ENCODE measurements around the gene ADCY5.

Gene ADCY5

GRCh38 chr3:123458255-123458654 lies 9.4 kb upstream of the ADCY5 start:
- DNase-seq (ENCODE audit: low read depth): no peak

- no peak for DNase-seq (ENCODE audit: low read depth)
Measured at GRCh38 chr3:123457841-123458240, 9.0 kb upstream of the ADCY5 start.

GRCh38 chr3:123453675-123454074 lies 4.8 kb upstream of the ADCY5 start:
- DNase-seq (ENCODE audit: low read depth): no peak

- DNase-seq (ENCODE audit: low read depth): no peak
Measured at GRCh38 chr3:123451186-123451585, 2.3 kb upstream of the ADCY5 start.

- DNase-seq (ENCODE audit: low read depth): no peak
Measured at GRCh38 chr3:123449997-123450604, 1.2 kb upstream of the ADCY5 start.

GRCh38 chr3:123449102-123449996 lies 459 bp upstream of the ADCY5 start:
- DNase-seq (ENCODE audit: low read depth): no peak

GRCh38 chr3:123447749-123448517 lies 957 bp downstream of the ADCY5 start:
- no peak for DNase-seq (ENCODE audit: low read depth)

- DNase-seq (ENCODE audit: low read depth): no peak
Measured at GRCh38 chr3:123447416-123447748, 1.5 kb downstream of the ADCY5 start.

GRCh38 chr3:123446610-123447109 lies 2.2 kb downstream of the ADCY5 start:
- DNase-seq (ENCODE audit: low read depth): no peak

GRCh38 chr3:123446210-123446609 lies 2.7 kb downstream of the ADCY5 start:
- no peak for DNase-seq (ENCODE audit: low read depth)

- no peak for DNase-seq (ENCODE audit: low read depth)
Measured at GRCh38 chr3:123445702-123446101, 3.2 kb downstream of the ADCY5 start.

- no peak for DNase-seq (ENCODE audit: low read depth)
Measured at GRCh38 chr3:123444744-123445143, 4.1 kb downstream of the ADCY5 start.

- DNase-seq (ENCODE audit: low read depth): no peak
Measured at GRCh38 chr3:123444023-123444422, 4.9 kb downstream of the ADCY5 start.

GRCh38 chr3:123442908-123443307 lies 6.0 kb downstream of the ADCY5 start:
- DNase-seq (ENCODE audit: low read depth): no peak

GRCh38 chr3:123442125-123442524 lies 6.8 kb downstream of the ADCY5 start:
- no peak for DNase-seq (ENCODE audit: low read depth)

- DNase-seq (ENCODE audit: low read depth): no peak
Measured at GRCh38 chr3:123439806-123440580, 8.9 kb downstream of the ADCY5 start.

- DNase-seq (ENCODE audit: low read depth): no peak
Measured at GRCh38 chr3:123432832-123433523, 15.9 kb downstream of the ADCY5 start.

GRCh38 chr3:123431658-123432324 lies 17.1 kb downstream of the ADCY5 start:
- no peak for DNase-seq (ENCODE audit: low read depth)

GRCh38 chr3:123431007-123431657 lies 17.8 kb downstream of the ADCY5 start:
- no peak for DNase-seq (ENCODE audit: low read depth)

- DNase-seq (ENCODE audit: low read depth): no peak
Measured at GRCh38 chr3:123430266-123430665, 18.6 kb downstream of the ADCY5 start.
